OCI-LY7 (cell line): ENCODE data around the gene GSE1. TPM values are rescaled to one million over a fixed set of nuclear protein-coding genes. Genes with fewer than 3 reads are reported as not detected.

Source experiments
- BruUV-seq: library from RNA; stranded (reverse); fragments of 400-500 nt; replicated peaks from 2 replicates; lab custom pipeline; 2021; lab: Mats Ljungman, UMichigan
- CTCF ChIA-PET: fragments of 300-600 bp; sonication (Branson Sonifier 250); formaldehyde crosslinking; loops from one replicate; lab custom pipeline; 2022; ENCODE audit warnings: antibody characterized with exemption; ENCODE audit not compliant: unreplicated experiment; lab: Charles Lee
- POLR2A ChIA-PET: fragments of 300-600 bp; sonication (Branson Sonifier 250); formaldehyde crosslinking; loops from one replicate; lab custom pipeline; 2022; ENCODE audit warnings: antibody characterized with exemption; lab: Charles Lee
- DNase-seq: peaks from one replicate; pipeline ENCODE4 v3.0.0-alpha.2; 2015; ENCODE audit warnings: low spot score
- H2AFZ ChIP-seq: fragments of 200-600 bp; sonication (generic), shearing (Covaris generic); 2 replicates; pipeline ENCODE4 v1.6.1; 2014; ENCODE audit warnings: mild to moderate bottlenecking, antibody characterized with exemption, low read length, moderate library complexity
- H3K27ac ChIP-seq: fragments of 200-600 bp; sonication (generic); 2 replicates; pipeline ENCODE4 v1.5.1; 2014; ENCODE audit warnings: mixed run types, low read depth, mild to moderate bottlenecking, moderate library complexity, low read length, inconsistent platforms; ENCODE audit not compliant: poor library complexity, severe bottlenecking
- H3K36me3 ChIP-seq: fragments of 200-600 bp; sonication (generic); 2 replicates; pipeline ENCODE4 v1.6.1; 2014; ENCODE audit warnings: mild to moderate bottlenecking, antibody characterized with exemption, low read length, moderate library complexity, mixed read lengths; ENCODE audit not compliant: insufficient read depth
- H3K4me1 ChIP-seq: fragments of 200-600 bp; sonication (generic); 2 replicates; pipeline ENCODE4 v1.5.1; 2014; ENCODE audit warnings: mild to moderate bottlenecking, low read length; ENCODE audit not compliant: insufficient read depth, poor library complexity, severe bottlenecking
- H3K4me2 ChIP-seq: fragments of 200-600 bp; sonication (generic); 2 replicates; pipeline ENCODE4 v1.6.1; 2014; ENCODE audit warnings: mild to moderate bottlenecking, low read length
- H3K4me3 ChIP-seq: fragments of 200-600 bp; sonication (generic); 2 replicates; pipeline ENCODE4 v1.5.1; 2014; ENCODE audit warnings: mild to moderate bottlenecking, low read depth, low read length; ENCODE audit not compliant: poor library complexity, severe bottlenecking
- H3K79me2 ChIP-seq: fragments of 200-600 bp; sonication (generic); 2 replicates; pipeline ENCODE4 v1.6.1; 2016; ENCODE audit warnings: low read depth, mild to moderate bottlenecking, low read length, moderate library complexity, mixed read lengths; ENCODE audit not compliant: insufficient read depth
- H3K9me2 ChIP-seq: fragments of 200-600 bp; sonication (generic); 2 replicates; pipeline ENCODE4 v1.6.1; 2016; ENCODE audit warnings: mild to moderate bottlenecking, low read length, mixed read lengths; ENCODE audit not compliant: insufficient read depth
- H3K9me3 ChIP-seq: fragments of 200-600 bp; sonication (generic); 2 replicates; pipeline ENCODE4 v1.6.1; 2014; ENCODE audit warnings: mild to moderate bottlenecking, mixed run types, low read length, mixed read lengths
- H4K20me1 ChIP-seq: fragments of 200-600 bp; sonication (generic); 2 replicates; pipeline ENCODE4 v1.6.1; 2014; ENCODE audit warnings: mild to moderate bottlenecking, antibody characterized with exemption, low read length, moderate library complexity, mixed read lengths; ENCODE audit not compliant: insufficient read depth
- EZH2phosphoT487 ChIP-seq: fragments of 200-600 bp; sonication (generic); IDR thresholded peaks from 2 replicates; pipeline ENCODE4 v1.6.1; 2018; ENCODE audit warnings: low read depth, borderline replicate concordance, mild to moderate bottlenecking, mixed run types, antibody characterized with exemption, low read length, moderate library complexity, mixed read lengths
- intact Hi-C: fragments of 100-400 bp; cut with micrococcal nuclease; formaldehyde crosslinking; loops from one replicate; pipeline ENCODE4 v1.10.0; 2022; ENCODE audit not compliant: unreplicated experiment
- total RNA-seq, 2 experiments: library from RNA; depleted of rRNA in 1 of 2; stranded (reverse); fragments of >200 nt in 1 of 2; shearing (Covaris generic) in 1 of 2; gene quantifications; 2 replicates each; pipeline ENCODE4 v1.2.3, GENCODE V29; 2014 to 2022
- TF ChIP-seq, protein P1 (sequence below): fragments of 200-600 bp; sonication (generic); conservative IDR thresholded peaks from 2 replicates; pipeline ENCODE4 v1.5.1; 2014; ENCODE audit warnings: mild to moderate bottlenecking, antibody characterized with exemption, low read length, moderate library complexity, mixed read lengths

The GSE1 gene
- total RNA-seq, 2 experiments from 2014 or later, result 30.9 to 66.6 TPM

DNA sequence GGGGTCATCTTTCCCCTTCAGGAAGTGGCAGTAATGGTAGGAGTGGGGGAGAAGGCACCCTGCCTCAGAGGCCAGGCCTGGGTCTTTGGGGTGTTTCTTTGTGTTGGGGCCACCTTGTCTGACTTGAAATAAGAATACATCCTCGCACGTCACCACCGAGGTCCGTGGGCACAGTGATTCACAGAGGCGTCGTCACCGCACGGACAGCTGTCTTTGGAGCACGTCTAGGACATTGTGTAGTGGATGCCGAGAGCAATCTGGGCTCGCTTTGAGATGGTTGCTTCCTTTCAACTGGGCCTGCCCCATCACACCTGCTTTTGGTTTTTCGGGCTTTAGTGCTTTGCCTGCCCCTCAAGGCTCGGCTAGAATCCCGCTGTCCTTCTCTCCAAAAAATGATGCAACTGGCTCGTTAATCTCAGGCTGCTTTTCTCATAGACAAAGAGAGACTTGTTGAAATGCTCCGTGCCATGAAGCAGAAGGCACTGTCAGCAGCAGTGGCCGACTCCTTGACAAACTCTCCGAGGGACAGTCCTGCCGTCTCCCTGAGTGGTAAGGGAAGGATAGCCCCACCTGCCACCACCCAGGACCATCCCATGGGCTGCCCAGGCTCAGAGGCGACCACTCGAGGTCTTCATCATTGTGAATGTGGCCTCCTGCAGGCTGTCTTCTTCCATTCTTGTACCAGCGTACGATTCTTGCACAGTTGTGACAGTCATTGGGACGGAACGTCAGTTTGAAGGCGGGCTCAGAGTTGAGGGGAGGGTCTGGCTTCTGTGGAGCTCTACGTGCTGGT lies 51.7 kb downstream of the GSE1 start:
- no peaks in the 10 kb centered on the region for H3K4me1 ChIP-seq
- POLR2A ChIA-PET, result no interaction called here
- no TSS peak for BruUV-seq

DNA sequence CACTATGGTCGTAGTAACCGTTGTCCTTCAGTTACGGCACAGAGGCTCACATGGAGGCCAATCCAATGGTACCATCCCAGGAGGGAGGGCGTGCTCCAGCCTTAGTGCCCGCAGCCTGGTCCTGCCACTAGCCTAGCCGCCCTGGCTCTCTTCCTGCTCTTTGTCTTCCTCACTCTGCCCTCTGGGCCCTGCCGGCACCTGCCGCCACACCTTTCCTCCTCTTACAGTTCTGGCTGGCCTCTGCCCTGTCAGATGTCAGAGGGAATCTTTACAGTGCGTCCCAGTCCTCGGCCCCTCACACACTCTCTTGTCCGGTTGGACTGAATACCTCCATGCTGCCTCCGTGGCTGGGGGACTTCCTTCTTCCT lies 52.2 kb downstream of the GSE1 start:
- CTCF ChIA-PET, result no interaction called here
- no peaks in the 10 kb centered on the region for H3K9me3 ChIP-seq
- H3K9me2 ChIP-seq, result no peaks in the 10 kb centered on the region
- no peaks in the 10 kb centered on the region for H3K79me2 ChIP-seq
- no peaks in the 10 kb centered on the region for H4K20me1 ChIP-seq
- H2AFZ ChIP-seq, result no peak overlapping the region
- H3K4me2 ChIP-seq, result no peak overlapping the region
- H3K4me1 ChIP-seq, result no peaks in the 10 kb centered on the region
- BruUV-seq, result no TSS peak
- TF ChIP-seq, protein P1, sequence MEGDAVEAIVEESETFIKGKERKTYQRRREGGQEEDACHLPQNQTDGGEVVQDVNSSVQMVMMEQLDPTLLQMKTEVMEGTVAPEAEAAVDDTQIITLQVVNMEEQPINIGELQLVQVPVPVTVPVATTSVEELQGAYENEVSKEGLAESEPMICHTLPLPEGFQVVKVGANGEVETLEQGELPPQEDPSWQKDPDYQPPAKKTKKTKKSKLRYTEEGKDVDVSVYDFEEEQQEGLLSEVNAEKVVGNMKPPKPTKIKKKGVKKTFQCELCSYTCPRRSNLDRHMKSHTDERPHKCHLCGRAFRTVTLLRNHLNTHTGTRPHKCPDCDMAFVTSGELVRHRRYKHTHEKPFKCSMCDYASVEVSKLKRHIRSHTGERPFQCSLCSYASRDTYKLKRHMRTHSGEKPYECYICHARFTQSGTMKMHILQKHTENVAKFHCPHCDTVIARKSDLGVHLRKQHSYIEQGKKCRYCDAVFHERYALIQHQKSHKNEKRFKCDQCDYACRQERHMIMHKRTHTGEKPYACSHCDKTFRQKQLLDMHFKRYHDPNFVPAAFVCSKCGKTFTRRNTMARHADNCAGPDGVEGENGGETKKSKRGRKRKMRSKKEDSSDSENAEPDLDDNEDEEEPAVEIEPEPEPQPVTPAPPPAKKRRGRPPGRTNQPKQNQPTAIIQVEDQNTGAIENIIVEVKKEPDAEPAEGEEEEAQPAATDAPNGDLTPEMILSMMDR, result no peak
- no peak for TF ChIP-seq EZH2phosphoT487
- no peak overlapping the region for H3K4me3 ChIP-seq
- intact Hi-C loops, result no loop called here
- no peak for DNase-seq
- POLR2A ChIA-PET, result no interaction called here
- H3K27ac ChIP-seq, result no peak overlapping the region
- peaks cover 96% of the 10 kb centered on the region for H3K36me3 ChIP-seq

More for the DNA sequence above, 51.7 kb downstream of the GSE1 start:
- Histone ChIP-seq H3K9me3 (no peaks in the 10 kb centered on the region), H3K36me3 (peaks cover 96% of the 10 kb centered on the region), H3K27ac (no peak overlapping the region), H3K79me2 (no peaks in the 10 kb centered on the region), H3K4me3 (no peak overlapping the region), H3K9me2 (no peaks in the 10 kb centered on the region), H2AFZ (no peak overlapping the region), H4K20me1 (no peaks in the 10 kb centered on the region), H3K4me2 (no peak overlapping the region)
- CTCF ChIA-PET, result no interaction called here
- TF ChIP-seq, protein P1, result no peak
- no peak for TF ChIP-seq EZH2phosphoT487
- intact Hi-C loops, result no loop called here
- DNase-seq, result no peak

DNA sequence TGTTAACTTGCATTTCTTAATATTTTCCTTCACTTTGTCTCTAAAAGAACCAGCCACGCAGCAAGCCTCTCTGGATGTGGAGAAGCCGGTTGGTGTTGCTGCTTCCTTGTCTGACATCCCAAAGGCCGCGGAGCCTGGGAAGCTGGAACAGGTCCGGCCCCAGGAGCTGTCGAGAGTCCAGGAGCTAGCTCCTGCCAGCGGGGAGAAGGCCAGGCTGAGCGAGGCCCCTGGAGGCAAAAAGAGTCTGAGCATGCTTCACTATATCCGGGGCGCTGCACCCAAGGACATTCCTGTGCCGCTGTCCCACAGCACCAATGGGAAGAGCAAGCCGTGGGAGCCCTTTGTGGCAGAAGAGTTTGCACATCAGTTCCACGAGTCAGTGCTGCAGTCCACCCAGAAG lies 52.8 kb downstream of the GSE1 start:
- ChIA-PET CTCF (no interaction called here), POLR2A (no interaction called here)
- Histone ChIP-seq H3K79me2 (no peaks in the 10 kb centered on the region), H3K36me3 (peaks cover 100% of the 10 kb centered on the region), H3K4me3 (no peak overlapping the region), H3K27ac (no peak overlapping the region), H3K4me2 (no peak overlapping the region), H3K9me3 (no peaks in the 10 kb centered on the region), H2AFZ (no peak overlapping the region), H4K20me1 (no peaks in the 10 kb centered on the region), H3K4me1 (no peaks in the 10 kb centered on the region), H3K9me2 (no peaks in the 10 kb centered on the region)
- intact Hi-C loops, result no loop called here
- DNase-seq, result no peak
- BruUV-seq, result no TSS peak
- TF ChIP-seq EZH2phosphoT487, result no peak
- TF ChIP-seq, protein P1, result no peak
